A549 (cell line): ENCODE results near the gene ADAMTS2. TPM values are rescaled to one million over a fixed set of nuclear protein-coding genes. Genes with fewer than 3 reads are reported as not detected.

Experiments used
- ATAC-seq, 2 experiments: fragments of 200-7000 bp in 1 of 2; fragments of >200 bp in 1 of 2; cut with Nextera tagmentation in 1 of 2; cut with Tn5 transposase in 1 of 2; 3 replicates each; pipeline versions ENCODE4 v1.8.0 to v1.9.1; 2018 to 2020; ENCODE audit warnings: mild to moderate bottlenecking in 1 of 2, moderate library complexity in 1 of 2
- CTCF ChIA-PET: fragments of 300-600 bp; sonication (Branson Sonifier 250); formaldehyde crosslinking; extraction: SDS; loops from one replicate; lab custom pipeline; 2021; ENCODE audit warnings: antibody characterized with exemption, inconsistent platforms; lab: Yijun Ruan, JAX
- POLR2A ChIA-PET: fragments of 350-600 bp; formaldehyde crosslinking; extraction: SDS; loops from one replicate; lab custom pipeline; 2021; ENCODE audit warnings: antibody characterized with exemption, inconsistent platforms; lab: Yijun Ruan, JAX
- DNase-seq, 2 experiments: peaks; one replicate each; pipeline versions ENCODE4 v3.0.0 to v3.0.0-alpha.2; 2011 to 2016; ENCODE audit warnings: low read depth in 1 of 2, low spot score in 1 of 2
- FAIRE-seq: peaks from 2 replicates; lab custom pipeline; 2011; peaks lifted over from hg19 to GRCh38; lab: Jason Lieb, UNC
- H3K27ac ChIP-seq, 2 experiments: fragments of >200 bp; sonication (Bioruptor Twin); formaldehyde crosslinking; 3 replicates each; pipeline ENCODE4 v1.5.1; 2016 to 2017
- H3K4me1 ChIP-seq: fragments of >200 bp; sonication (Bioruptor Twin); formaldehyde crosslinking; 3 replicates; pipeline ENCODE4 v1.6.1; 2016
- H3K4me2 ChIP-seq: fragments of >200 bp; sonication (Bioruptor Twin); formaldehyde crosslinking; 3 replicates; pipeline ENCODE4 v1.6.1; 2016
- H3K4me3 ChIP-seq: fragments of >200 bp; sonication (Bioruptor Twin); formaldehyde crosslinking; 3 replicates; pipeline ENCODE4 v1.5.1; 2016
- H3K9me3 ChIP-seq: fragments of >200 bp; sonication (Bioruptor Twin); formaldehyde crosslinking; 3 replicates; pipeline ENCODE4 v1.6.1; 2016
- CBX8 ChIP-seq: fragments of 200-600 bp; sonication (generic); IDR thresholded peaks from 2 replicates; pipeline ENCODE4 v1.6.1; 2016
- E2F6 ChIP-seq: IDR thresholded peaks from 2 replicates; pipeline ENCODE4 v1.6.1; 2012; ENCODE audit warnings: low read depth, borderline replicate concordance
- EHF ChIP-seq: fragments of 250-450 bp; sonication (Bioruptor Pico); IDR thresholded peaks from 2 replicates; pipeline ENCODE4 v1.5.0; 2020; ENCODE audit warnings: mild to moderate bottlenecking
- FOSB ChIP-seq: fragments of 250-450 bp; sonication (Bioruptor Pico); IDR thresholded peaks from 2 replicates; pipeline ENCODE4 v1.5.0; 2020; ENCODE audit warnings: mild to moderate bottlenecking, moderate library complexity
- FOSL2 ChIP-seq, 2 experiments: fragments of 450-650 bp in 1 of 2; fragments of >200 bp in 1 of 2; sonication (Bioruptor Twin) in 1 of 2; formaldehyde crosslinking; IDR thresholded peaks; 2 replicates each; pipeline versions ENCODE4 v1.5.0 to v1.6.1; 2016 to 2020; ENCODE audit warnings: mild to moderate bottlenecking in 1 of 2, moderate library complexity in 1 of 2
- HDAC2 ChIP-seq: fragments of 200-600 bp; sonication (generic); IDR thresholded peaks from 2 replicates; pipeline ENCODE4 v1.6.1; 2016
- HMGXB4 ChIP-seq: fragments of 250-450 bp; sonication (Bioruptor Pico); IDR thresholded peaks from 2 replicates; pipeline ENCODE4 v1.5.0; 2021; ENCODE audit warnings: mild to moderate bottlenecking, moderate library complexity, borderline replicate concordance
- MAFK ChIP-seq: fragments of 450-650 bp; IDR thresholded peaks from 2 replicates; pipeline ENCODE4 v1.6.1; 2014; ENCODE audit not compliant: partially characterized antibody
- MAX ChIP-seq: IDR thresholded peaks from 2 replicates; pipeline ENCODE4 v1.6.1; 2012
- MAZ ChIP-seq: fragments of 150-350 bp; IDR thresholded peaks from 2 replicates; pipeline ENCODE4 v1.6.1; 2014; ENCODE audit warnings: antibody characterized with exemption, low read depth, low read length, borderline replicate concordance
- NR3C1 ChIP-seq: fragments of >200 bp; sonication (Bioruptor Twin); formaldehyde crosslinking; IDR thresholded peaks from 3 replicates; pipeline ENCODE4 v1.6.1; 2017
- POLR2A ChIP-seq: IDR thresholded peaks from 2 replicates; pipeline ENCODE4 v1.6.1; 2012; ENCODE audit warnings: mild to moderate bottlenecking, low read length
- RARB ChIP-seq: fragments of 250-450 bp; sonication (Bioruptor Pico); IDR thresholded peaks from 2 replicates; pipeline ENCODE4 v1.8.0; 2021; ENCODE audit warnings: mild to moderate bottlenecking, moderate library complexity
- RCOR1 ChIP-seq: fragments of 150-350 bp; IDR thresholded peaks from 2 replicates; pipeline ENCODE4 v1.6.1; 2014; ENCODE audit warnings: antibody characterized with exemption, low read length, low read depth
- RFX5 ChIP-seq: fragments of 450-650 bp; IDR thresholded peaks from 2 replicates; pipeline ENCODE4 v1.7.1; 2014; ENCODE audit warnings: antibody characterized with exemption, mild to moderate bottlenecking, moderate library complexity
- RNF2 ChIP-seq: fragments of 200-600 bp; sonication (generic); IDR thresholded peaks from 2 replicates; pipeline ENCODE4 v1.6.1; 2016; ENCODE audit warnings: low read depth, mild to moderate bottlenecking, antibody characterized with exemption, moderate library complexity, borderline replicate concordance
- SREBF2 ChIP-seq: fragments of 450-650 bp; IDR thresholded peaks from 2 replicates; pipeline ENCODE4 v1.6.1; 2014; ENCODE audit warnings: mild to moderate bottlenecking, moderate library complexity
- TFCP2L1 ChIP-seq: fragments of 250-450 bp; sonication (Bioruptor Pico); IDR thresholded peaks from 2 replicates; pipeline ENCODE4 v1.5.0; 2021; ENCODE audit warnings: mild to moderate bottlenecking
- ZNF302 ChIP-seq: fragments of 250-450 bp; sonication (Bioruptor Pico); IDR thresholded peaks from 2 replicates; pipeline ENCODE4 v1.9.0; 2021; ENCODE audit warnings: inconsistent platforms, mild to moderate bottlenecking, moderate library complexity
- ZSCAN20 ChIP-seq: fragments of 250-450 bp; sonication (Bioruptor Pico); IDR thresholded peaks from 2 replicates; pipeline ENCODE4 v1.8.0; 2022; ENCODE audit warnings: mild to moderate bottlenecking, moderate library complexity
- WGBS: methylation state at CpG from one replicate; pipeline ENCODE4 v1.1.6; 2017; ENCODE audit errors: missing lambda C conversion rate; 5-methylcytosine and 5-hydroxymethylcytosine counted together
- polyA plus RNA-seq, 4 experiments: library from polyadenylated mRNA; depleted of rRNA in 3 of 4; stranded (reverse); fragments of >200 nt; fragmentation: RNase III in 1 of 4; extraction: RNeasy Plus Mini Kit Qiagen cat#74134 plus additional on column Dnase treatment in 1 of 4; gene quantifications; 2 replicates in 3 of 4; 3 replicates in 1 of 4; pipeline ENCODE4 v1.2.3, GENCODE V29; 2011 to 2017
- TF ChIP-seq, protein P1 (sequence below): IDR thresholded peaks from 2 replicates; pipeline ENCODE4 v1.6.1; 2012

ADAMTS2 gene
- polyA plus RNA-seq, 2 of the 4 experiments (the other 2 are of a cell fraction): not detected

- FAIRE-seq (no peak), ATAC-seq (no peak), DNase-seq (no peak)
- Histone ChIP-seq H3K9me3 (peaks cover 12% of the 10 kb centered on the region; the same call in 1 of the 3 replicates), H3K4me3 (no peak overlapping the region), H3K4me1 (no peaks in the 10 kb centered on the region), H3K4me2 (no peak overlapping the region), H3K27ac (no peak overlapping the region)
- POLR2A ChIA-PET: no interaction called here
- TF ChIP-seq EHF (CRISPR knock-in tag) (no peak), RNF2 (no peak), E2F6 (no peak)
- 27% methylated on average over 1 of the region's 1 CpG for WGBS
- CTCF ChIA-PET: no interaction called here
These were observed 203.4 kb downstream of the ADAMTS2 start for GRCh38 chr5:179141867-179142266.

DNA sequence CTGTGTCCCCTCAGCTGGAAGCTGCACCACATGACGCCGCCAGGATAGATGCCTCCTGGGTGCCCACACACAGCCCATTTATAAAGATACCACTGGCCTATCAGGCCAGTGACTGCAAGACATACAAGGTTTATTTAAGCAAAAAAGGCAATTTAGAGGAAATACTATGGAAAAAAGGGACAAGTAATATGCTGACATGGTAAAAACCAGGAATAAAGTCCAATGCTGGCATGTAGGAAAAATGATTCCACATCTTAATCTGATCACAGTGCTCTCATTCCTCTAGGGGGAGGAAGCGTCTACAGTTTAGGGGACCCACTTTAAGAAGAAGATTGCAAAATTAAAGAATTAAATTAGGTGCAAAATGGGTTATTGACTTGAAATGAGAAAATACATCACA is 205.0 kb downstream of the ADAMTS2 start:
- 37% methylated on average over 3 of the region's 3 CpGs for WGBS
- ATAC-seq (no peak), FAIRE-seq (no peak), DNase-seq (no peak)
- POLR2A ChIA-PET: no interaction called here
- Histone ChIP-seq H3K4me3 (no peak overlapping the region), H3K9me3 (peaks cover 16% of the 10 kb centered on the region; the same call in 1 of the 3 replicates), H3K4me2 (no peak overlapping the region), H3K4me1 (no peaks in the 10 kb centered on the region), H3K27ac (no peak overlapping the region)
- TF ChIP-seq MAFK (peak; percentile 90), TFCP2L1 (no peak)
- CTCF ChIA-PET: no interaction called here

DNA sequence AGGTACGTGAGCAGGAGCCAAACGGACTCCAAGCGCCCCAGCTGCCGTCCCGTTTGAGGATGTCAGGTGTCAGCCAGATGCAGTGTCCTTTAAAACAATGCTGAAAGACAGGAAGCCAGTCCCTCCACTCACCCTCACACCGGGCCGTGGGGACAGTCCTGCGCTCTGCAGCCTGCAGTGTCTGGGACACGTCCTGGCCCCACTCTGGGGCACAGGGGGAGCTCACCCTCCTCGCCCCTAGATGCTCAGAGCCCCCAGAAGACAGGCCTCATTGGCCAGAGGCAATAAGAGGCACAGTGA is 205.4 kb downstream of the ADAMTS2 start:
- WGBS: 13% methylated on average over 3 of the region's 10 CpGs
- ChIA-PET POLR2A (no interaction called here), CTCF (no interaction called here)
- Histone ChIP-seq H3K4me2 (no peak overlapping the region), H3K27ac (no peak overlapping the region), H3K4me3 (no peak overlapping the region), H3K4me1 (no peaks in the 10 kb centered on the region), H3K9me3 (peaks cover 18% of the 10 kb centered on the region; the same call in 1 of the 3 replicates)
- TF ChIP-seq ZSCAN20 (CRISPR knock-in tag): no peak
- no peak for TF ChIP-seq RCOR1
- no peak for TF ChIP-seq FOSL2 (IDR thresholded peaks at IDR 0.05)
- TF ChIP-seq FOSL2 (CRISPR knock-in tag; IDR thresholded peaks at IDR 0.05): no peak
- DNase-seq (no peak), FAIRE-seq (no peak), ATAC-seq (no peak)

- Histone ChIP-seq H3K4me1 (no peaks in the 10 kb centered on the region), H3K27ac (no peak overlapping the region), H3K4me3 (no peak overlapping the region), H3K4me2 (no peak overlapping the region), H3K9me3 (peaks cover 16% of the 10 kb centered on the region; the same call in 1 of the 3 replicates)
- 21% methylated on average over 21 of the region's 26 CpGs for WGBS
- POLR2A ChIA-PET: no interaction called here
- no peak for DNase-seq
- no peak for TF ChIP-seq HMGXB4
- TF ChIP-seq MAX: no peak
- no peak for TF ChIP-seq MAZ
- no peak for TF ChIP-seq HDAC2
- TF ChIP-seq, all 56 proteins: peak for 0
- ATAC-seq (no peak), FAIRE-seq (no peak)
- CTCF ChIA-PET: no interaction called here
These were observed 205.9 kb downstream of the ADAMTS2 start for GRCh38 chr5:179139111-179139935.

GRCh38 chr5:179138568-179138925 is 206.7 kb downstream of the ADAMTS2 start:
- FAIRE-seq: no peak
- no peak overlapping the region for H3K27ac ChIP-seq

More at GRCh38 chr5:179138568-179138925, 206.7 kb downstream of the ADAMTS2 start:
- WGBS: 28% methylated on average over 4 of the region's 23 CpGs
- Histone ChIP-seq H3K4me3 (no peak overlapping the region), H3K4me2 (no peak overlapping the region), H3K9me3 (peaks cover 22% of the 10 kb centered on the region; the same call in 1 of the 3 replicates), H3K4me1 (no peaks in the 10 kb centered on the region)
- no peak for DNase-seq
- ATAC-seq: no peak
- ChIA-PET CTCF (no interaction called here), POLR2A (no interaction called here)
- TF ChIP-seq RNF2 (no peak), POLR2A (no peak), SREBF2 (no peak), MAX (no peak), ZNF302 (CRISPR knock-in tag) (no peak), MAFK (no peak), FOSB (CRISPR knock-in tag) (no peak), CBX8 (no peak), NR3C1 (no peak), RARB (CRISPR knock-in tag) (no peak), RFX5 (no peak)
- TF ChIP-seq, protein P1, sequence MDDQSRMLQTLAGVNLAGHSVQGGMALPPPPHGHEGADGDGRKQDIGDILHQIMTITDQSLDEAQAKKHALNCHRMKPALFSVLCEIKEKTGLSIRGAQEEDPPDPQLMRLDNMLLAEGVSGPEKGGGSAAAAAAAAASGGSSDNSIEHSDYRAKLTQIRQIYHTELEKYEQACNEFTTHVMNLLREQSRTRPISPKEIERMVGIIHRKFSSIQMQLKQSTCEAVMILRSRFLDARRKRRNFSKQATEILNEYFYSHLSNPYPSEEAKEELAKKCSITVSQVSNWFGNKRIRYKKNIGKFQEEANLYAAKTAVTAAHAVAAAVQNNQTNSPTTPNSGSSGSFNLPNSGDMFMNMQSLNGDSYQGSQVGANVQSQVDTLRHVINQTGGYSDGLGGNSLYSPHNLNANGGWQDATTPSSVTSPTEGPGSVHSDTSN: no peak
